ENCODE results near the gene SIAH1.
"Not testable (repeated sequence)": the region's sequence is repeated elsewhere in the genome, so short reads cannot be mapped to it uniquely, and the experiment has no call there.

- not testable (repeated sequence) for TF ChIP-seq CTCF, POLR2A, POLR2AphosphoS5 (IDR thresholded peaks at IDR 0.05)
Measured at GRCh38 chr16:48416617-48417016, 31.4 kb upstream of the SIAH1 start.

All from transverse colon (tissue), 4 donors.